Activated CD4-positive, alpha-beta T cell treated with anti-CD3 and anti-CD28 coated beads, Interleukin-2, amount 10 ng/mL, durations not matched to agents 7 days and 5 days (primary cell): ENCODE data around the gene CEP112. TPM values are rescaled to one million over a fixed set of nuclear protein-coding genes. Genes with fewer than 3 reads are reported as not detected.

Experiments
- CTCF ChIA-PET: fragments of 350-600 bp; sonication (Branson Sonifier 250); formaldehyde crosslinking; loops from one replicate; lab custom pipeline; 2021; ENCODE audit warnings: antibody characterized with exemption; lab: Charles Lee
- POLR2A ChIA-PET: fragments of 350-600 bp; sonication (Branson Sonifier 250); formaldehyde crosslinking; loops from one replicate; lab custom pipeline; 2021; ENCODE audit warnings: antibody characterized with exemption; lab: Charles Lee
- DNase-seq: peaks from one replicate; pipeline ENCODE4 v3.0.0-alpha.2; 2020
- H3K27ac Mint-ChIP-seq: one replicate; pipeline ENCODE4 v1.8.0; 2021; ENCODE audit warnings: mild to moderate bottlenecking, moderate library complexity, mixed read lengths
- H3K27me3 Mint-ChIP-seq: one replicate; pipeline ENCODE4 v1.8.0; 2021; ENCODE audit warnings: mixed read lengths
- H3K36me3 Mint-ChIP-seq: one replicate; pipeline ENCODE4 v1.8.0; 2021; ENCODE audit warnings: low read depth, mixed read lengths
- H3K4me1 Mint-ChIP-seq: one replicate; pipeline ENCODE4 v1.8.0; 2021; ENCODE audit warnings: mixed read lengths
- H3K4me3 Mint-ChIP-seq: one replicate; pipeline ENCODE4 v1.8.0; 2021; ENCODE audit warnings: mild to moderate bottlenecking, moderate library complexity, mixed read lengths
- H3K9me3 Mint-ChIP-seq: one replicate; pipeline ENCODE4 v1.8.0; 2021; ENCODE audit warnings: mixed read lengths
- total RNA-seq, 2 experiments: library from RNA; stranded (reverse); gene quantifications; one replicate each; pipeline ENCODE4 v1.2.3, GENCODE V29; 2021

CEP112 gene
- total RNA-seq, 2 experiments from 2014 or later, result 4.0 to 4.2 TPM

DNA sequence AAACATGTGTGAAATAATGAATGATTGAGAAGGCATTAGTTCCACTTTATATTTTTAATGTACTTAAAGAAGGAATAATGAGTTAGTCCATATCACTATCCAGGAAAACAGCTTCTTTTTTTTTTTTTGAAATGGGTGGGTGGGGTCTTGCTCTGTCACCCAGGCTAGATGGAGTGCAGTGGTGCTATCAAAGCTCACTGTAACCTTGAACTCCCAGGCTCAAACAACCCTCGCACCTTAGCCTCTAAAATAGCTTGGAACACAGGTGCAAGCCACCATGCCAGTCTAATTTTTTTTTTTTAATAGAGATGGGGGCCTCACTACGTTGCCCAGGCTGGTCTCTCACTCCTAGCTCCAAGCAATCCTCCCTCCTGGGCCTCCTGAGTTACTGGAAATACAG, 275.5 kb downstream of the CEP112 start:
- peaks cover 15% of the 10 kb centered on the region for H3K4me1 Mint-ChIP-seq
- CTCF ChIA-PET, result no interaction called here
- POLR2A ChIA-PET, result no interaction called here
- H3K9me3 Mint-ChIP-seq, result peaks cover 16% of the 10 kb centered on the region
- H3K36me3 Mint-ChIP-seq, result peaks cover 14% of the 10 kb centered on the region
- H3K4me3 Mint-ChIP-seq, result no peak overlapping the region
- no peak for DNase-seq
- H3K27ac Mint-ChIP-seq, result no peak overlapping the region
- H3K27me3 Mint-ChIP-seq, result no peaks in the 10 kb centered on the region

DNA sequence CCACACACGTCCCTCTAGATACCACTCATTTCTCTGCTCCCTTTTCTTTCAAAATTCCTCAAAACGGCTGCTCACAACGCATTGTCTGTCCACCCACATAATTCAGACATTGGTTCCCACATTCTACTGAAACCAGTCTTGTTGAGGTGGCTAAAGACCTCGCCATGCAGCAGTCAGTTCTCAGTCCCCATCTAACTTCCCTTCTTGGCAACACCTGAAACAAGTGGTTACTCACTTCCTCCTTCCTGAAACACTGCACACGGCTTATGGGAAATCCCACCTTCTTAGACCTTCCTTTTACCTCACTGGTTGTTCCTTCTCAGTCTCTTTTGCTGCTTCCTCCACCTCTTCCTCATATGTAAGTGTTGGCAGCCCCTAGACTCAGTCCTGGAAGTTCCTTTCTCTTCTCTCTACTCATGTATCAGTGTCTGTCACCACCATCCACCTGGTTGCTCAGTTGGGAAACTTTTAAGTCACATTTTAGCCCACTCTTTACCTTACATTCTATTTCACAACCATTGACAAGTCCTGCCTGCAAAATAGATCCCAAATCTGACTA, 277.1 kb downstream of the CEP112 start:
- CTCF ChIA-PET, result no interaction called here
- Mint-ChIP-seq H3K4me3 (no peak overlapping the region), H3K27me3 (no peaks in the 10 kb centered on the region), H3K36me3 (peaks cover 20% of the 10 kb centered on the region), H3K9me3 (peaks cover 27% of the 10 kb centered on the region), H3K4me1 (peaks cover 15% of the 10 kb centered on the region), H3K27ac (peak overlapping the region; percentile 74)
- DNase-seq, result no peak
- POLR2A ChIA-PET, result no interaction called here

DNA sequence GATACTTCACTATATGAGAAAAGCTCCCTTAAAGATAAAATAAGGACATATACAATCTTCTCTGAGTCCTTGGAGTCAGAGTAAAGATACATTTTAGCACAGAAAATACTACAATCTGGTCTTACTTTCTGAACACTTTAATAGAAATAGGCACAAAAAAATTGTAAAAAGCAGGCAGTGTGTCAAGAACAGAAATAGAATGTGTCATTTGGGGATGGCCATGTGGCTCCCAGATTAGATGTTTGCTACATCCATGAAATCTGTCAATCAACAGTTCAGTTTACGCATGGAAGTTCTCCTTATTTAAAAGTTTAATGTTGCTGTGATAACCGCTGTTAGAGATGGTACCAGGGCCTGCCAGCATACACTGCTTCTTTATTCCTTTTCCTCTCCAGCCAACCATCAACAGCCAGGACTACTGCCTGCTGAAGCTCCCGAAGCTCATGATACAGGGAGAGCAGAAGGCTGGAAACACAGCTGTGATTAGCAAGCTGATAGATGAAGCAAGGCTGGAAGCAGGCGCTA, 278.5 kb downstream of the CEP112 start:
- CTCF ChIA-PET, result no interaction called here
- POLR2A ChIA-PET, result no interaction called here

DNA sequence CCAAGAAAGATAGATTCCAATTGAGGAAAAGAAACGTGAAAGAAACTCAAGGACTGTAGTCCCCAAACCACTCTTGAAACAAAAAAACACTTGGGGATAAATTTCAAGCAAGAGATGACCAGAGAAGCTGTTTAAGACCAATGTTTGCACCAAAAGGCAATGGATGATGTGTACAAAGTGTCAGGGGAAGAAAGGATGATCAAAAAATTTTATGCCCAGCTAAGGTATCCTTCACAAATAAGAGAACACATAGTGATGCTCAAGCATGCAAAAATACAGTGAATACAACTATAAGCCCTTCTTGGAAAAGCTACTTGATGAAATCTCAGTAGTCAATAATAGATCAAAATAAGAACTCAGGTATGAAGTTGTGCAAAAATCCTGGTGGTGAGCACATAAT, 281.1 kb downstream of the CEP112 start:
- CTCF ChIA-PET, result no interaction called here
- H3K4me3 Mint-ChIP-seq, result no peak overlapping the region
- H3K9me3 Mint-ChIP-seq, result peaks cover 30% of the 10 kb centered on the region
- H3K36me3 Mint-ChIP-seq, result peaks cover 19% of the 10 kb centered on the region
- POLR2A ChIA-PET, result no interaction called here
- H3K4me1 Mint-ChIP-seq, result peaks cover 13% of the 10 kb centered on the region
- H3K27me3 Mint-ChIP-seq, result peaks cover 2% of the 10 kb centered on the region
- no peak for DNase-seq
- H3K27ac Mint-ChIP-seq, result no peak overlapping the region

More for the DNA sequence above, 278.5 kb downstream of the CEP112 start:
- Mint-ChIP-seq H3K27me3 (peaks cover 2% of the 10 kb centered on the region), H3K36me3 (peaks cover 20% of the 10 kb centered on the region), H3K27ac (no peak overlapping the region), H3K9me3 (peaks cover 30% of the 10 kb centered on the region), H3K4me1 (peaks cover 15% of the 10 kb centered on the region), H3K4me3 (no peak overlapping the region)
- no peak for DNase-seq

DNA sequence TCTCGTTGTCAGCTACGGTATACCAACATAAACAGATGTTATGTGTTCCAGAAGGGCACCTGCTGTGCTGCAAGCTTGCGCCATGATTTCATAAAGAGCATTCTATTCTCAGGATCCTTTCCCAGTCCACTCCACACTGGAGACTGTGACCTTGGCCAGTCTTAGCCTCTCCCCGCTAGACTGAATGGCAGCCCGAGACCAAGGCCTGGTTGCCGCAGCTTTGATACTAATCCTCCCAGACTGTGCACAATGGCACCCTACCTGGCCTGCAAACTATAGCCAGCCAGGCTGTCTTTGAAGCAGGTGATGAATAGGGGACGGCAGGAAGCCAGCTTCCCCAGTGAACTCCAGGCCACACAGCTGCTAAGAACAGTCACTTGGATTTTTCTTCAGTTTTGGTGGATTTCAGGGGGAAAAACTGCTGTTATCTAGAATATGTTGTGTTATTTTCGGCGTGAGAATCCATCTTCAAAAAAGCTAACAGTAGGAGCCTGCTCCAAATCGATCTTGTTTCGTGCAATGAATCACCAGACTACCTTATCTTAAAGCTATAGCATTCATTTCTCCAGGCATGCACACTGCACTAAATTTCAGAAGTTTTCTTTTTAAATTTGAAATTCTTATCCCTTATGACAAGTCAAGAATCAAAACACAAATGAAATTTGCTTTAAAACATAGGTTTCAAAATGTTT, 289.0 kb downstream of the CEP112 start:
- ChIA-PET CTCF (no interaction called here), POLR2A (no interaction called here)
- Mint-ChIP-seq H3K9me3 (no peaks in the 10 kb centered on the region), H3K27ac (no peak overlapping the region), H3K36me3 (no peaks in the 10 kb centered on the region), H3K4me1 (no peaks in the 10 kb centered on the region), H3K27me3 (peaks cover 2% of the 10 kb centered on the region), H3K4me3 (no peak overlapping the region)
- DNase-seq, result no peak

DNA sequence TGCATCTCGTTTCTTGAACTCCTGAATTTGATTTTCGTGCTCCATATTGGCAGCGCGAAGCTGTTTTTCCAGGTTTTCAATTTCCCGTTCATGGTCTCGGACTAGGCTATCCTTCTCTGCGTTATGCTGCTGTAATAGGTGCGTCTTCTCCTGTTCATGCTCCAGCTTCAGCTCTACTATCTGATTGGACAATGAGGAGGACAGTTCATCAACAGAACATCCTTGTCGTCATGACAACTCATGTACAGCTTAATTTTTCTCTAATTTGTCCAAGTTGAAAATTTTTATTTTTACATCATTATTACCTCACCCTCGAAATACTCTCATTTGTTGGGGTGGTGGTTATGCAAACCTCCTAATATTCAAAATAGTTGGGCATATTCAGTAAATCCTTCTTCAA, 289.8 kb downstream of the CEP112 start:
- ChIA-PET CTCF (no interaction called here), POLR2A (no interaction called here)
- Mint-ChIP-seq H3K36me3 (no peaks in the 10 kb centered on the region), H3K4me3 (no peak overlapping the region), H3K9me3 (no peaks in the 10 kb centered on the region), H3K27me3 (peaks cover 2% of the 10 kb centered on the region), H3K4me1 (no peaks in the 10 kb centered on the region), H3K27ac (no peak overlapping the region)
- DNase-seq, result no peak

GRCh38 chr17:65901394-65901793, 290.5 kb downstream of the CEP112 start:
- ChIA-PET POLR2A (no interaction called here), CTCF (no interaction called here)
- peaks cover 2% of the 10 kb centered on the region for H3K27me3 Mint-ChIP-seq
- no peak overlapping the region for H3K4me3 Mint-ChIP-seq
- no peaks in the 10 kb centered on the region for H3K4me1 Mint-ChIP-seq
- no peak for DNase-seq
- no peaks in the 10 kb centered on the region for H3K9me3 Mint-ChIP-seq
- no peak overlapping the region for H3K27ac Mint-ChIP-seq
- no peaks in the 10 kb centered on the region for H3K36me3 Mint-ChIP-seq

DNA sequence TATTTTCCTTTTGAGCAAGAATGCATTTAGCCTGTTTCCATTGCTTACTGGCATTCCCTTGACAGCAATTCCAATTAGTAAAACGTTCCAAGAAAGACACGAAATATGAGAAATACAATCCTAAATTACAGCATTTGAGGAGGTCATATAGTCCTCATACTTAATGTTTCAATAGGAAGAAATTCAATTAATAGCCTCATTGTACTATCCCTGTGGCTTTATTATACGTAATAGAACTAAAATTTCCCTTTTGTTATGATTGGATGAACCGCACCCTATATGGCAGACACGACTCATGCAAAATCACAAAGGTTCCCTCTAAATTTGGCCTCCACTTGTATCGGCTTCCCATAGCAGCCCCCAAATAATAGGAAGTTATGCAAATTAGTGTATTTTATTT, 291.7 kb downstream of the CEP112 start:
- Mint-ChIP-seq H3K4me1 (no peaks in the 10 kb centered on the region), H3K36me3 (no peaks in the 10 kb centered on the region), H3K27me3 (peaks cover under 1% of the 10 kb centered on the region), H3K27ac (no peak overlapping the region), H3K9me3 (no peaks in the 10 kb centered on the region), H3K4me3 (no peak overlapping the region)
- ChIA-PET POLR2A (no interaction called here), CTCF (no interaction called here)
- no peak for DNase-seq

DNA sequence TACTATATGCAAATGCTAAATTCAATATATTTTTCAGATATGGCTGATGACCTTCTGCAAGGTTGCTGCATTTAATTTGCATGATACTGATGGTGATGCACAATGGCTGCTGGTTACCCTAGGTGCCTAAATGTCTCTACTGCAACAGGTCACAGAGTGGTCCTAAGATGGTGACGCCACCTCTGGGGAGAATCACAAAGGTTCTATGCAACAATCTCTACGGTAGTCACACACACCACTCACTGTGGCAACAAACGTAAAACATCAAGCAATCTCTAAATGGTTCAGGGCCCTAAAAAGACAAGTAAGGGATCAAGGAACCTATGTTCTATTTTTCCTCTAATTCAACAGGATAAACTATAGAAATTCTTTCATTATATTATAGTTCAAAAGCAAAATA, 293.3 kb downstream of the CEP112 start:
- CTCF ChIA-PET, result no interaction called here
- Mint-ChIP-seq H3K9me3 (no peaks in the 10 kb centered on the region), H3K4me1 (no peaks in the 10 kb centered on the region), H3K27me3 (no peaks in the 10 kb centered on the region), H3K36me3 (no peaks in the 10 kb centered on the region), H3K27ac (no peak overlapping the region), H3K4me3 (no peak overlapping the region)
- POLR2A ChIA-PET, result no interaction called here
- no peak for DNase-seq

DNA sequence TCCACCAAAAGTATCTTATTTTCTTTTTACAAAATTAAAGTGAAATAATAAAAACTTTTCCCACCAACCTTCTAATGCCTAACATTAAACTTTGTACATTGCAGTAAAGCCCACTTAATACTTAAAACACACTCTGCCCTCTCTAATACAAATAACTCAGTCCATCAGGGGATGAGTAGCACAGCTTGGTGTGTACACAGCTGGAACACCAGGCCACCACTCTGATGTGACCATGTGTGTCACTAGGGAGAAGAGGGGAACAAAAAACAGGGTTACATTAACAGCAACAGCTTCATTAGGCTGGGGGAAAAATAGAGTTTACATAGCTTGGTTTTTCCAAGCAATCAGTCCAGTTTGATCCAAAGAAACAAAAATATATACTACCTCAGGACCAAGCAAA, 295.0 kb downstream of the CEP112 start:
- DNase-seq, result no peak
- no peaks in the 10 kb centered on the region for H3K36me3 Mint-ChIP-seq
- POLR2A ChIA-PET, result no interaction called here
- no peaks in the 10 kb centered on the region for H3K9me3 Mint-ChIP-seq
- CTCF ChIA-PET, result no interaction called here
- H3K27me3 Mint-ChIP-seq, result no peaks in the 10 kb centered on the region
- no peaks in the 10 kb centered on the region for H3K4me1 Mint-ChIP-seq
- H3K4me3 Mint-ChIP-seq, result no peak overlapping the region
- H3K27ac Mint-ChIP-seq, result no peak overlapping the region

DNA sequence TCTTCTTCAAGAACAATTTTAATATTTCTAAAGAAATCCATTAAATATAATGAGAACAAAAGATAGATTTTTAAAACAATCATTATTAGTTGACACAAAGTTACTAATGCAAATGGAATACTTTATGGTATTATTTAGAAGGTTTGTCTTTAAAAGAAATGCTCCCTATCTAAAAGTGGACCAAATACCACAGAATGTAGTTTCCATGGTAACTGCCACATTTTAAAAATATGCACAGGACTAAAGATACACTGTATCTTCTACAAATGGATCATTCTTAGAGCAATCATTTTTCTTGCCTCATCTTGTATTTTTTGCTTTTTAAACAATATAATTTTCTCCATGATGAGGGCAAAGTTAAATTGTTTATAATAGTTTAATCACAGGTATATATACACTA, 296.0 kb downstream of the CEP112 start:
- no peaks in the 10 kb centered on the region for H3K4me1 Mint-ChIP-seq
- H3K9me3 Mint-ChIP-seq, result no peaks in the 10 kb centered on the region
- CTCF ChIA-PET, result no interaction called here
- H3K27me3 Mint-ChIP-seq, result no peaks in the 10 kb centered on the region
- POLR2A ChIA-PET, result no interaction called here
- DNase-seq, result no peak
- no peak overlapping the region for H3K4me3 Mint-ChIP-seq
- no peaks in the 10 kb centered on the region for H3K36me3 Mint-ChIP-seq
- H3K27ac Mint-ChIP-seq, result no peak overlapping the region

DNA sequence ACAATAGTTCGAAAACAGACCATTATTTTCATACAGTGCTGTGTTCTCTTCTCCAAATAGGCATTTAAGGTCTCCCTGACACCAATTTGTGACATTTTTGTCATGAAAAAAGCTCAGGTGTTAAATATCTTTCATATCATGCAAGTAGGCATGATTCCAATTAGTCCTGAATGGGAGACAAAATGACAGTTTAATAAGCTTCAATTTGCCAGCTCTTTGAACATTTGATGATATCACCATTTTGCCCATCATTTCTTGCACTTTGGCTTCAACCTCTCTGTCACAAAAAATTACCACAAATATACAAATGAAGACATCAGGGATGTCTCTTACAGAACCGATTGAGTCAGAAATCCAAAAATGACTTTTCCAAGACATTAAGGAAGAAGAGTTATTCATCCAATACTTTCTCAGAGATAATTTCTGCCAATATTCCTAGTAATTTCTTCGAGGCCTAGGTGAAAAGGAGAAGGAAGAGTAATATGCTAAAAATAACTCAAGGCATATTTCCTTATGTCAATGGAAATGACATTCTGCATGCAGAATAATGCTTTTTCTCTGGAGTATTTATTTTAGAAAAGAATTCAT, 298.1 kb downstream of the CEP112 start:
- Mint-ChIP-seq H3K36me3 (no peaks in the 10 kb centered on the region), H3K27ac (no peak overlapping the region), H3K4me3 (no peak overlapping the region), H3K9me3 (no peaks in the 10 kb centered on the region), H3K27me3 (no peaks in the 10 kb centered on the region), H3K4me1 (no peaks in the 10 kb centered on the region)
- no peak for DNase-seq
- POLR2A ChIA-PET, result no interaction called here
- CTCF ChIA-PET, result no interaction called here

DNA sequence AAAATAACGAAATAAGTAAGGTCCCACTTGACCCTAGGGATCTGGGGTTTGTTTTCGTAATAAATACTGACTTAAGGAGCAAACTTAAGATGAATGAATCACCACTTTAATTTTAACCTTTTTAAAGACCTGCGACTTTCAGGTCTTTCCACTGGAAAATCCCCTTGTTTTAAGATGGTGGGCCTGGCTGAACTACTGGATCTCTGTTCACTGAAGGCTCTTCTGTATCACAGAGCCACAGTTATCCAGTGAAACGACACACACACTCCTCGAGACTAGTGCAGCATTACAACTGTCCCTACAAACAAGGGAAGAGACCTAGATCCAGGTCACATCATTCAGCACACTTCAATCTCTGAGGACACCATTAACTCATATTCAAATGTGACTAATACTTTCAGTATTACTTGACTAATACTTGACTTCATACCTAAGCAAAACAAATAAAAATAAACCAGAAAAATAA, 299.0 kb downstream of the CEP112 start:
- Mint-ChIP-seq H3K27me3 (no peaks in the 10 kb centered on the region), H3K9me3 (no peaks in the 10 kb centered on the region), H3K27ac (no peak overlapping the region), H3K4me3 (no peak overlapping the region), H3K36me3 (no peaks in the 10 kb centered on the region), H3K4me1 (no peaks in the 10 kb centered on the region)
- DNase-seq, result no peak
- POLR2A ChIA-PET, result no interaction called here
- CTCF ChIA-PET, result no interaction called here
